Breast epithelium (tissue), 4 donors: ENCODE results near the gene SFXN1. TPM values are rescaled to one million over a fixed set of nuclear protein-coding genes. Genes with fewer than 3 reads are reported as not detected.

Experiments used
- DNase-seq, 2 donors: peaks; one replicate each; pipeline ENCODE4 v3.0.0-alpha.2; 2019; ENCODE audit warnings: low spot score in 2 of 2
- H3K27ac ChIP-seq, 2 donors: fragments of 200-600 bp; sonication (generic) in 1 of 2; one replicate each; pipeline ENCODE4 v1.5.1; 2016 to 2019; ENCODE audit warnings: mild to moderate bottlenecking in 1 of 2
- H3K27me3 ChIP-seq, 2 donors: fragments of 200-600 bp; sonication (generic) in 1 of 2; one replicate each; pipeline versions ENCODE4 v1.5.1 to v1.6.0; 2017 to 2019; ENCODE audit warnings: control low read depth in 1 of 2, mild to moderate bottlenecking in 1 of 2
- H3K36me3 ChIP-seq: fragments of 200-600 bp; one replicate; pipeline ENCODE4 v1.5.1; 2019
- H3K4me1 ChIP-seq, 2 donors: fragments of 200-600 bp; sonication (generic); one replicate each; pipeline ENCODE4 v1.5.1; 2016 to 2019; ENCODE audit warnings: control low read depth in 1 of 2
- H3K4me3 ChIP-seq, 3 donors: fragments of 200-600 bp; sonication (generic); 1 replicate in 2 of 3; 2 replicates in 1 of 3; pipeline ENCODE4 v1.5.1; 2016 to 2019; ENCODE audit warnings: mild to moderate bottlenecking in 3 of 3, moderate library complexity in 2 of 3
- H3K9me3 ChIP-seq, 2 donors: fragments of 200-600 bp; sonication (generic) in 1 of 2; one replicate each; pipeline ENCODE4 v1.5.1; 2016 to 2019; ENCODE audit warnings: control low read depth in 1 of 2
- POLR2A ChIP-seq: fragments of 450-650 bp; IDR thresholded peaks from one replicate; pipeline ENCODE4 v1.6.1; 2016; ENCODE audit warnings: antibody characterized with exemption, mild to moderate bottlenecking, moderate library complexity
- POLR2AphosphoS5 ChIP-seq, 3 donors: sonication (generic); formaldehyde crosslinking; IDR thresholded peaks; one replicate each; pipeline ENCODE4 v1.6.1; 2017; ENCODE audit warnings: antibody characterized with exemption in 3 of 3
- intact Hi-C: fragments of 100-400 bp; cut with DNase I; formaldehyde crosslinking; loops from one replicate; pipeline ENCODE4 v1.15.1; 2023; ENCODE audit warnings: low total_unique reads
- total RNA-seq, 3 donors: library from RNA; depleted of rRNA; stranded (reverse); fragments of >200 nt; gene quantifications; one replicate each; pipeline ENCODE4 v1.1.0, GENCODE V29; 2016
- TF ChIP-seq, protein P1 (sequence below), 3 donors: fragments of 450-650 bp; IDR thresholded peaks; one replicate each; pipeline ENCODE4 v1.5.1; 2016 to 2017; ENCODE audit warnings: antibody characterized with exemption in 3 of 3, mild to moderate bottlenecking in 3 of 3, moderate library complexity in 3 of 3

Gene SFXN1
- total RNA-seq, 3 donors from 2014 or later, result 16.6 to 30.5 (median 20.9) TPM

DNA sequence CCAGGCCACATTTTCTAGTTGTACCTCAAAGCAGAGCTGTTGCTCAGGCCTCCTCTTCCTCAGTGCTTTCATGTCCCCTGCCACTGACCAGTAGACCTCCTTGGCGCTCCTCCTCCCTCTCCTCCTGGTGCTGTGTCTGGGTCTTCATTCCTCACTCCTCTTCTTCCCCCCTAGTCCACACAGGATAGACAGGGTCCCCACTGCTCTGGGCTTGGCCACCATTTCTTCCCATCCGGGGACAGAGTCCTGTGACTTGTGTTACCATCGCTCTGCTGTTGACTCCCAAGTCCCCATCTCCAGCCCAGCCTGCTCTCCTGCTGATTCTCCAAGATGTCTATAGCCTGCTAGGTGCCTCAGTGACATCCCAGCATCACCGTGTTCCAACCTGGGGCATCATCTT, 91.3 kb downstream of the SFXN1 start:
- no peak for DNase-seq
- Histone ChIP-seq H3K9me3 (no peaks in the 10 kb centered on the region), H3K4me1 (no peaks in the 10 kb centered on the region), H3K27ac (no peak overlapping the region), H3K4me3 (no peak overlapping the region), H3K36me3 (no peaks in the 10 kb centered on the region), H3K27me3 (peaks cover 0 to 10% of the 10 kb centered on the region in 2 donors)
- no peak for TF ChIP-seq POLR2A
- TF ChIP-seq, protein P1, sequence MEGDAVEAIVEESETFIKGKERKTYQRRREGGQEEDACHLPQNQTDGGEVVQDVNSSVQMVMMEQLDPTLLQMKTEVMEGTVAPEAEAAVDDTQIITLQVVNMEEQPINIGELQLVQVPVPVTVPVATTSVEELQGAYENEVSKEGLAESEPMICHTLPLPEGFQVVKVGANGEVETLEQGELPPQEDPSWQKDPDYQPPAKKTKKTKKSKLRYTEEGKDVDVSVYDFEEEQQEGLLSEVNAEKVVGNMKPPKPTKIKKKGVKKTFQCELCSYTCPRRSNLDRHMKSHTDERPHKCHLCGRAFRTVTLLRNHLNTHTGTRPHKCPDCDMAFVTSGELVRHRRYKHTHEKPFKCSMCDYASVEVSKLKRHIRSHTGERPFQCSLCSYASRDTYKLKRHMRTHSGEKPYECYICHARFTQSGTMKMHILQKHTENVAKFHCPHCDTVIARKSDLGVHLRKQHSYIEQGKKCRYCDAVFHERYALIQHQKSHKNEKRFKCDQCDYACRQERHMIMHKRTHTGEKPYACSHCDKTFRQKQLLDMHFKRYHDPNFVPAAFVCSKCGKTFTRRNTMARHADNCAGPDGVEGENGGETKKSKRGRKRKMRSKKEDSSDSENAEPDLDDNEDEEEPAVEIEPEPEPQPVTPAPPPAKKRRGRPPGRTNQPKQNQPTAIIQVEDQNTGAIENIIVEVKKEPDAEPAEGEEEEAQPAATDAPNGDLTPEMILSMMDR (IDR thresholded peaks at IDR 0.05), result no peak
- no peak for TF ChIP-seq POLR2AphosphoS5 (IDR thresholded peaks at IDR 0.05)
- intact Hi-C loops, result no loop called here

DNA sequence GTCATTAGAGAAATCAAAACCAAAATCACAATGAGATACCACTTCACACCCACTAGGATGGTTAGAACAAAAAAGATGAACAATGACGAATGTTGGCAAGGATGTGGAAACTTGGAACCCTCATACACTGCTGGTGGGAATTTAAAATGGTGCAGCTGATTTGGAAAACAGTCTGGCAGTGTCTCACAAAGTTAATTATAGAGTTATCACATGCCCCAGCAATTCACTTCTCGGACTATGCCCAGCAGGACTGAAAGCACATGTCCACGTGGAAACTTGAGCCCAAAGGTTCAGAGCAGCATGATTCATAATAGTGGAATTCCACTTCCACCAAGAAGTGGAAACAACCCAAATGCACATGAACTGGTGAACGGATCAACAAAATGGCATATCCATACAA, 94.5 kb downstream of the SFXN1 start:
- no peaks in the 10 kb centered on the region for H3K36me3 ChIP-seq
- intact Hi-C loops, result no loop called here
- no peak for DNase-seq
- H3K27ac ChIP-seq, result no peak overlapping the region
- no peak for TF ChIP-seq POLR2A
- TF ChIP-seq, protein P1 (IDR thresholded peaks at IDR 0.05), result no peak
- TF ChIP-seq POLR2AphosphoS5 (IDR thresholded peaks at IDR 0.05), result no peak
- no peak overlapping the region for H3K4me3 ChIP-seq
- no peaks in the 10 kb centered on the region for H3K4me1 ChIP-seq
- no peaks in the 10 kb centered on the region for H3K9me3 ChIP-seq
- H3K27me3 ChIP-seq, result peaks cover 0 to 19% of the 10 kb centered on the region in 2 donors

DNA sequence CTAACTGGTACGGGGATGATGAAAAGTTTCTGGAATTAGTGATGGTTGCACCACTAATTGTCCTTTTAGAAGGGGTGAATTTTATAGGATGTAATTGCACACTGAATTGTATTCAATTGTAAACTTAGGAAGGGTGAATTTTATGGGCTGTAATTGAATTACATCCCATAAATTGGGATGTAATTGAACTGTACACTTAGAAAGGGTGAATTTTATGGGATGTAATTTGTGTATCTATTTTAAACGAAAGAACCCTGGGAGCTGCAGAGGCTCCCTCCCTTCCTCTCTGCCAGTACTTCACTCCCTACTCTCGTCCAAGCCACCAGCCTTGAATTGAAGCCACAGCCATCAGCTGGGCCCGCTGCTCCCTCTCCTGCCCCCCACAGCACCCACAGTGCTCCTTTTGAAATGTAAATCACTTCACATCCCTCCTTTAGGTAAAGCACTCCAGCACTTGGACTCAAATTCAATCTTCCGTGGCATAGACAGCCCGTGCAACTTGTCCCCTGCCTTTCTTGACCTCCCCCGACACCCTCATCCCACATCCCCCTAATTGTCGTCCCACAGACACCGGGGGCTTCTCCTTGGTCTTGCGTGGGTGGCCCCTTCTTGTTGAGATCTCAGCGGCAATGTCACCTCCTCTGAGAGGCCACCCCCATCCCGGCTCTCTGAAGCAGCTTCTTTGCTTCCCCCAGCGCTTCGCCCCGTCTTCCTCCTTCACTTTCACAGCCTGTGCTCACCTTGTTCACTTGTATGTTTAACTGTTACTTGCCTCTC, 95.3 kb downstream of the SFXN1 start:
- Histone ChIP-seq H3K27ac (no peak overlapping the region), H3K9me3 (no peaks in the 10 kb centered on the region), H3K4me1 (no peaks in the 10 kb centered on the region), H3K36me3 (no peaks in the 10 kb centered on the region), H3K4me3 (no peak overlapping the region), H3K27me3 (peaks cover 0 to 19% of the 10 kb centered on the region in 2 donors)
- intact Hi-C loops, result no loop called here
- TF ChIP-seq POLR2AphosphoS5 (IDR thresholded peaks at IDR 0.05) (no peak), POLR2A (no peak)
- TF ChIP-seq, protein P1 (IDR thresholded peaks at IDR 0.05), result no peak
- DNase-seq, result no peak

DNA sequence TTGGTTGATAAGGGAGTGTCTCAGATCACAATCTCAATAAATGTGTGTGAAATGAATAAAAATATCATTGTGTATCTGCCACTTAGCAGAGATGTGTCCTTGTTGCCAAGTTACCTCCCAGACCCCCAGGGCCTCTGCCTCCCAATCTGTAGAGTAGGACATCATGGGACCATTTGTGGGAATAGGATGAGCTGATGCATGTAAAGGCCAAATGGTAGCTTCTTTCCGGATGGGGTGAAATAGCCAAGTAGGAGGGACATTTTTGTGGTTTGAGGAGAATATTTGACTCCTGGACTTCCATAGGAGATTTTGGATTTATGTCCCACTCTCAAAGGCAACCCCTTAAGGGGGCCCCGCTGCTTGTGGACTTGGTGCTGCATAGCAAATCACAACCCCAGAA, 96.9 kb downstream of the SFXN1 start:
- intact Hi-C loops, result no loop called here
- Histone ChIP-seq H3K9me3 (no peaks in the 10 kb centered on the region), H3K4me1 (no peaks in the 10 kb centered on the region), H3K36me3 (no peaks in the 10 kb centered on the region), H3K4me3 (no peak overlapping the region), H3K27me3 (peaks cover 0 to 25% of the 10 kb centered on the region in 2 donors), H3K27ac (no peak overlapping the region)
- TF ChIP-seq POLR2AphosphoS5 (IDR thresholded peaks at IDR 0.05) (no peak), POLR2A (no peak)
- TF ChIP-seq, protein P1 (IDR thresholded peaks at IDR 0.05), result no peak
- no peak for DNase-seq

DNA sequence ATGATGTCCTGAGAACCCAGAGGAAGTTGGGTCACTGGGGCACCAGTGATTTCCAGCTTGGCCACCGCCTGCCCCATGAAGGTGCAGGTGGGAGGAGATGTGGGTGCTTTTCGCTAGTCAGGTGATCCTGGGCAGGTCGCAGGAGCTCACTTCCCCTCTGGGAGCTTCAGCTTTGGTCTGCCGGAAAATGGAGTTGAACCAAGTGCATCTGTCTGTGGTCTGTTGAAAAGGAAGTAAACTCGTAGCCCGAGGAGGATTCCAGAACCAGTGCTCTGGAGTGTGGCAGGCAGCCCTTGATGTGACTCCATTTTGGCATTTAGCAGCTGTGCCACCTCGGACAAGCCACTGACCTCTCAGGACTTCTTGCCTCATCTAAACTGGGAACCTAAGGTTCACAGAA, 97.7 kb downstream of the SFXN1 start:
- no peaks in the 10 kb centered on the region for H3K4me1 ChIP-seq
- H3K9me3 ChIP-seq, result no peaks in the 10 kb centered on the region
- TF ChIP-seq, protein P1 (IDR thresholded peaks at IDR 0.05), result no peak
- TF ChIP-seq POLR2A (no peak), POLR2AphosphoS5 (IDR thresholded peaks at IDR 0.05) (no peak)
- no peak overlapping the region for H3K4me3 ChIP-seq
- peaks cover 0 to 25% of the 10 kb centered on the region in 2 donors for H3K27me3 ChIP-seq
- DNase-seq, result no peak
- intact Hi-C loops, result no loop called here
- no peaks in the 10 kb centered on the region for H3K36me3 ChIP-seq
- no peak overlapping the region for H3K27ac ChIP-seq
